ENCODE results near the gene CCDC69. TPM values are rescaled to one million over a fixed set of nuclear protein-coding genes. Genes with fewer than 3 reads are reported as not detected.
"Not testable (repeated sequence)": the region's sequence is repeated elsewhere in the genome, so short reads cannot be mapped to it uniquely, and the experiment has no call there.

The CCDC69 gene
- total RNA-seq, 3 donors from 2014 or later = 8.8 to 190 (median 23.4) TPM

DNA sequence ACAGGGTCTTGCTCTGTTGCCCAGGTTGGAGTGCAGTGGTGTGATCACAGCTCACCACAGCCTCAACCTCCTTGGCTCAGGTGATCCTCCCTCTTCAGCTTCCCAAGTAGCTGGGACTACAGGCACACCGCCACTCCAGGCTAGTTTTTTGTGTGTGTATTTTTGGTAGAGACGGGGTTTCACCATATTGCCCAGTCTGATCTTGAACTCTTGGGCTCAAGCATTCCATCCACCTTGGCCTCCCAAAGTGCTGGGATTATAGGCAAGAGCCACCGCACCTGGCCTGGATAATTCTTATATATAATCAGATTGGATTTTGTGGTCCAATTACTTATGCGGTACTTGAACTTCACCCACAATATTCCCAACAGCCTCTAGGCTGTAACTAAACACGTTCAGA, 19.8 kb downstream of the CCDC69 start:
- H3K4me3 ChIP-seq = no peak overlapping the region
- no peaks in the 10 kb centered on the region for H3K36me3 ChIP-seq (ENCODE audit: low read depth)
- no peak for ATAC-seq
- intact Hi-C loops (cut with DNase I, micrococcal nuclease) = no loop called here
- no peak for DNase-seq
- H3K4me1 ChIP-seq (ENCODE audit: low read depth) = peaks cover 6% of the 10 kb centered on the region
- H3K9me3 ChIP-seq = no peaks in the 10 kb centered on the region
- TF ChIP-seq, protein P1, sequence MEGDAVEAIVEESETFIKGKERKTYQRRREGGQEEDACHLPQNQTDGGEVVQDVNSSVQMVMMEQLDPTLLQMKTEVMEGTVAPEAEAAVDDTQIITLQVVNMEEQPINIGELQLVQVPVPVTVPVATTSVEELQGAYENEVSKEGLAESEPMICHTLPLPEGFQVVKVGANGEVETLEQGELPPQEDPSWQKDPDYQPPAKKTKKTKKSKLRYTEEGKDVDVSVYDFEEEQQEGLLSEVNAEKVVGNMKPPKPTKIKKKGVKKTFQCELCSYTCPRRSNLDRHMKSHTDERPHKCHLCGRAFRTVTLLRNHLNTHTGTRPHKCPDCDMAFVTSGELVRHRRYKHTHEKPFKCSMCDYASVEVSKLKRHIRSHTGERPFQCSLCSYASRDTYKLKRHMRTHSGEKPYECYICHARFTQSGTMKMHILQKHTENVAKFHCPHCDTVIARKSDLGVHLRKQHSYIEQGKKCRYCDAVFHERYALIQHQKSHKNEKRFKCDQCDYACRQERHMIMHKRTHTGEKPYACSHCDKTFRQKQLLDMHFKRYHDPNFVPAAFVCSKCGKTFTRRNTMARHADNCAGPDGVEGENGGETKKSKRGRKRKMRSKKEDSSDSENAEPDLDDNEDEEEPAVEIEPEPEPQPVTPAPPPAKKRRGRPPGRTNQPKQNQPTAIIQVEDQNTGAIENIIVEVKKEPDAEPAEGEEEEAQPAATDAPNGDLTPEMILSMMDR (IDR thresholded peaks at IDR 0.05) = no peak

DNA sequence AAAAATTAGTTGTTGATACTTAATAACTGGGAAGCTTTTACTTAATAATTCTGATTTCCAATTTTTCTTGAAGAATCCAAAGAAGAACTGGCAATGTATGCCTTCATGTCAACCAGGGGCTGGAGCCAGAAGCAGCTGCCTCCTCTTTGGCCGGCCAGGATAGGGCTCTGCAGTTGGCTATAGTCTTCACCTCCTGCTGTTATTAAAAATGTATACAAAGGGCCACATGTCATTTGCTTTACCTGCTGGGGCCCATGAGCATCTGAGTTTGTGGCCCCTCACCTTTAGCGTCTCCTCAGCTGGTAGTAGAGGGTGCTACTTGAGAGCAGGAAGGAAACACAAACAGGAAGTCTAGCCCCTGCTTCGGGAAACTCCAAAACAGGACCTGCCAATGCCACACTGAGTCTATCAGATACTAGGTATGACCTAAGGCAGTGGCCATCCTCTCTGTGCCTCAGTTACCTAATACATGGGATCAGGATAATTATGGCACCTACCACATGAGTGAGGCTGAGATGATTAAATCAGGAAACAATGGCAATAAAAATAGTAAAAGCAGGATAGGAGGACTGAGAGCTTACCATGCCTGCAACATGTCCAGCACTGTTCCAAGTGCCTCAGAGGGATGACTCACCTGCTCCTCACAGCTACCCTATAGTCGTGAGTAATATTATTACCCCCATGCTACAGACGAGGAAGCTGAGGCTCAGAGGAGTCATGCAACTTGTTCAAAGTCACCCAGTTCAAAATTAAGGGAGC, 21.3 kb downstream of the CCDC69 start:
- peak; percentile 85 for ATAC-seq
- DNase-seq = no peak
- Histone ChIP-seq H3K4me1 (ENCODE audit: low read depth) (no peaks in the 10 kb centered on the region), H3K36me3 (ENCODE audit: low read depth) (no peaks in the 10 kb centered on the region), H3K4me3 (no peak overlapping the region), H3K9me3 (no peaks in the 10 kb centered on the region)
- intact Hi-C loops (cut with DNase I, micrococcal nuclease) = no loop called here
- TF ChIP-seq, protein P1 (IDR thresholded peaks at IDR 0.05) = no peak

DNA sequence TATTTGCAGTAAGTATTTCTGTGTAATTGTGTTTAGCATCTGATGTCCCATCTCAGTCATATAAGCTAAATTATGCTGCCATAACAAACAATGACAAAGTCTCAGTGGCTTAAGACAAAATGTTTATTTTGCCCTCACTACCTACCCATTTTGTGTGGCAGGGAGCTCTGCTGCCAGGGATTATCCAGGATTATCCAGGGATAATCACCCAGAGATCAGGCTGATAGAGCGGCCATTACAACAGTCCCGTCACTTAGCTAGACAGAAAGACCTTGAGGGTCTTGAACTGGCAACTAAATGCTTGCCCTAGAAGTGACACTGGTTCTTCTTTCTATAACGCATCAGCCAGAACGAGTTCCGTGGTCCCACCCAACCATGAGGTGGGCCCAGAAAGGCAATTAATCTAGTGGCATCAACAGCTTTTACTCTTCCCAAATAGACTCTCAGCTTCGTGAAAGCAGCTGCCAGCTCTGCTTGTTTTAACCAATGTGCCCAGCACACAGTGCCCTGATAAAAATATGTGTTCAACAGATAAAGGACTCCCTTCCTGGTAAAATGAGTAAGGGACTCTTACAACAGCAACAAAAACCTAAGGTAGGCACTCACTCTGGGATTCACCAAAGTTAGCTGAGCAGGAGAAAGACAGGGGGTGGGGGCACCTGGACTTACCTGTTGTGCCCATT, 22.8 kb downstream of the CCDC69 start:
- Histone ChIP-seq H3K4me3 (no peak overlapping the region), H3K9me3 (no peaks in the 10 kb centered on the region), H3K4me1 (ENCODE audit: low read depth) (no peaks in the 10 kb centered on the region), H3K36me3 (ENCODE audit: low read depth) (no peaks in the 10 kb centered on the region)
- intact Hi-C loops (cut with DNase I, micrococcal nuclease) = no loop called here
- TF ChIP-seq, protein P1 (IDR thresholded peaks at IDR 0.05) = no peak
- ATAC-seq = no peak
- no peak for DNase-seq

DNA sequence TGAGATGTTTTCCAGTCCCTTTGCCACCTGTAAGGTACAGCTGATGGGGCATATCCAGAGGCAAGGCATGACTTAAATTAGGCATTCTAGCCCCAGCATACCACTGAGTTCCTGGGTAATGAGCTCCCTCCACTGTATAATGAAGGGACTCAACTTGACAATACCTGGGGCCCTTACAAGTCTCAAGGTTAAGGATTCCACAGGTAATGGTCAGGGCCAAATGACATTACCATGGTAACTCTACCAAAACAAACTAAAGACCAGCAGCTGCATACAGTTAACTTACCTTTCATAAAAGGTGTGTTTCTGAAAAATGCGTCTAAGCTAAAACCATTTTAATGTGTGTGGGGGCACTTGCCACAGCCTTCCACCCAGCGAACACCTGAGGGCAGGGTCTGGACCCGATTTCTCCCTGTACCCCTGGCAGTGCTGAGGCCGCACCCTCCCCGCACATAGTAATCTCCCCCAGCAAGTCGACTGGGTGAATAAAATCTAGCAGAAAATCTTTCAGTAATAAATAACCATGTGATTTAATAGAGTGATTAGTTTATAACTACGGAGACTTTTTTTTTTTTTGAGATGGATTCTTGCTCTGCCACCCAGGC, 24.2 kb downstream of the CCDC69 start:
- TF ChIP-seq, protein P1 (IDR thresholded peaks at IDR 0.05) = no peak
- Histone ChIP-seq H3K4me3 (no peak overlapping the region), H3K4me1 (ENCODE audit: low read depth) (no peaks in the 10 kb centered on the region), H3K9me3 (no peaks in the 10 kb centered on the region), H3K36me3 (ENCODE audit: low read depth) (no peaks in the 10 kb centered on the region)
- ATAC-seq (no peak), DNase-seq (no peak)
- intact Hi-C loops (cut with DNase I, micrococcal nuclease) = no loop called here

DNA sequence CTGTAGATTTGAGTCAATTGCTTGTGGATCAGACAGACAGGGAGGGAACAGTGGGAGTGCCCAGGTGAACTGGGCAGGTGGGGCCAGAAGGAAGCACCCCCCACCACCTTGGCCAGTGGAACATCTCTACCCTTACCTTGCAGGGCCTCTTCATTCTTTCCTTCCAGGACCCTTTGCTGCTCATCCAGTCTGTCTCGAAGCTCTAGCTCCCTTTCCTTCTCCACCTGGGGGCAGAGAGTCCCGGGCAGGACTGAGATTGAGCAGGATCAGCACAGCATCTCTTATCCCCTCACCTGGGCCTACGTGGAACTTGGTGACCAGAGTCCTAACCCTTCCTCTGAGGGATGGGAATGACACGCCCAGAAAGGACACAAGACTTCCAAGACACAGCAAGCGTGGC, 25.0 kb downstream of the CCDC69 start:
- DNase-seq (no peak), ATAC-seq (no peak)
- TF ChIP-seq, protein P1 (IDR thresholded peaks at IDR 0.05) = no peak
- Histone ChIP-seq H3K4me1 (ENCODE audit: low read depth) (no peaks in the 10 kb centered on the region), H3K9me3 (no peaks in the 10 kb centered on the region), H3K4me3 (no peak overlapping the region), H3K36me3 (ENCODE audit: low read depth) (no peaks in the 10 kb centered on the region)
- intact Hi-C loops (cut with DNase I, micrococcal nuclease) = no loop called here

DNA sequence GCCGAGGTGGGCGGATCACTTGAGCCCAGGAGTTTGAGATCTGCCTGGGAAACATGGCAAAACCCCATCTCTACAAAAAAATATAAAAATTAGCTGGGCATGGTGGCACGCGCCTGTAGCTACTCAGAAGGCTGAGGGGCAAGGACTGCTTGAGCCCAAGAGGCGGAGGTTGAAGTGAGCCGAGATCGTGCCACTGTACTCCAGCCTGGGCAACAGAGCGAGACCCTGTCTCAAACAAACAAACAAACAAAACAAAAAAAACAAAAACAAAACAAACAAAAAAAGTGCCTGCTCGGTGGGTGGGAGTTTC, 26.6 kb downstream of the CCDC69 start:
- H3K36me3 ChIP-seq (ENCODE audit: low read depth); H3K4me1 ChIP-seq (ENCODE audit: low read depth); H3K4me3 ChIP-seq; H3K9me3 ChIP-seq; DNase-seq; intact Hi-C loops (cut with DNase I, micrococcal nuclease); ATAC-seq: not testable (repeated sequence)

Measured in mucosa of descending colon (tissue), 3 donors.